Naive thymus-derived CD4-positive, alpha-beta T cell (primary cell): ENCODE data around the gene MIA2. TPM values are rescaled to one million over a fixed set of nuclear protein-coding genes. Genes with fewer than 3 reads are reported as not detected.

Experiments
- ATAC-seq: fragments of 150-1000 bp; cut with Tn5 transposase; 2 replicates; pipeline ENCODE4 v1.10.0; 2021; ENCODE audit warnings: mild to moderate bottlenecking, moderate library complexity
- CTCF ChIA-PET: fragments of 350-600 bp; sonication (Branson Sonifier 250); formaldehyde crosslinking; loops from one replicate; lab custom pipeline; 2021; ENCODE audit warnings: antibody characterized with exemption; lab: Charles Lee
- POLR2A ChIA-PET: fragments of 350-600 bp; sonication (Branson Sonifier 250); formaldehyde crosslinking; loops from one replicate; lab custom pipeline; 2021; ENCODE audit warnings: antibody characterized with exemption, inconsistent platforms; lab: Charles Lee
- DNase-seq, 9 donors: peaks; one replicate each; pipeline versions ENCODE4 v3.0.0 to v3.0.0-alpha.2; 2020 to 2022; ENCODE audit warnings: mixed read lengths in 1 of 9
- H3K27ac ChIP-seq: one replicate; pipeline ENCODE4 v1.7.0; 2013; ENCODE audit warnings: mild to moderate bottlenecking, low read depth, low read length, moderate library complexity
- H3K27me3 ChIP-seq, 2 donors: one replicate each; pipeline ENCODE4 v1.7.0; 2013; ENCODE audit warnings: low read length in 2 of 2, mild to moderate bottlenecking in 2 of 2, moderate library complexity in 2 of 2; ENCODE audit not compliant: control insufficient read depth in 2 of 2, insufficient read depth in 2 of 2
- H3K36me3 ChIP-seq, 3 experiments: 1 replicate in 2 of 3; 2 replicates in 1 of 3; pipeline ENCODE4 v1.7.0; 2013; ENCODE audit warnings: low read length in 3 of 3, mild to moderate bottlenecking in 3 of 3, moderate library complexity in 1 of 3; ENCODE audit not compliant: insufficient read depth in 3 of 3, control insufficient read depth in 2 of 3
- H3K4me1 ChIP-seq, 2 donors: one replicate each; pipeline ENCODE4 v1.7.0; 2013; ENCODE audit warnings: low read length in 2 of 2, mild to moderate bottlenecking in 2 of 2, moderate library complexity in 1 of 2; ENCODE audit not compliant: control insufficient read depth in 2 of 2, insufficient read depth in 2 of 2
- H3K4me3 ChIP-seq: 2 replicates; pipeline ENCODE4 v1.7.0; 2013; ENCODE audit warnings: mild to moderate bottlenecking, low read length
- H3K9me3 ChIP-seq, 3 experiments: 1 replicate in 2 of 3; 2 replicates in 1 of 3; pipeline ENCODE4 v1.7.0; 2013; ENCODE audit warnings: low read length in 3 of 3; ENCODE audit not compliant: control insufficient read depth in 2 of 3
- H3K27ac Mint-ChIP-seq, 9 donors: one replicate each; pipeline ENCODE4 v1.8.0; 2020 to 2022; ENCODE audit warnings: mixed read lengths in 9 of 9, mild to moderate bottlenecking in 8 of 9, moderate library complexity in 5 of 9, inconsistent platforms in 2 of 9
- H3K27me3 Mint-ChIP-seq, 5 donors: one replicate each; pipeline ENCODE4 v1.8.0; 2021 to 2022; ENCODE audit warnings: mixed read lengths in 5 of 5, mild to moderate bottlenecking in 1 of 5
- H3K36me3 Mint-ChIP-seq, 5 donors: one replicate each; pipeline ENCODE4 v1.8.0; 2020 to 2022; ENCODE audit warnings: mixed read lengths in 5 of 5, mild to moderate bottlenecking in 3 of 5, inconsistent platforms in 1 of 5
- H3K4me1 Mint-ChIP-seq, 7 donors: one replicate each; pipeline ENCODE4 v1.8.0; 2020 to 2022; ENCODE audit warnings: mixed read lengths in 7 of 7, mild to moderate bottlenecking in 3 of 7, inconsistent platforms in 1 of 7
- H3K4me3 Mint-ChIP-seq, 10 donors: one replicate each; pipeline ENCODE4 v1.8.0; 2020 to 2022; ENCODE audit warnings: mild to moderate bottlenecking in 10 of 10, mixed read lengths in 10 of 10, moderate library complexity in 6 of 10, inconsistent platforms in 2 of 10
- H3K9me3 Mint-ChIP-seq, 11 donors: one replicate each; pipeline ENCODE4 v1.8.0; 2020 to 2022; ENCODE audit warnings: mixed read lengths in 11 of 11, mild to moderate bottlenecking in 4 of 11, inconsistent platforms in 1 of 11, moderate library complexity in 1 of 11
- intact Hi-C, 2 donors: fragments of 100-400 bp; cut with micrococcal nuclease; formaldehyde crosslinking; loops; one replicate each; pipeline ENCODE4 v1.15.1; 2023
- polyA plus RNA-seq, 2 donors: library from polyadenylated mRNA; unstranded; fragments of 300-500 nt; fragmentation: Illumina TruSeq; gene quantifications; one replicate each; pipeline ENCODE4 v1.2.3, GENCODE V29; 2021
- total RNA-seq, 6 experiments: library from RNA in 5 of 6; stranded (reverse) in 5 of 6; gene quantifications; 1 replicate in 5 of 6; 2 replicates in 1 of 6; pipeline ENCODE4 v1.2.3 and lab custom pipeline; 2021 to 2026

MIA2 gene
- total and polyA plus RNA-seq, 7 experiments from 2014 or later, result 18.4 to 30.6 (median 26.1) TPM

- no peak overlapping the region for H3K4me3 ChIP-seq
- POLR2A ChIA-PET, result no interaction called here
- ATAC-seq (no peak), DNase-seq (no peak)
- Mint-ChIP-seq H3K9me3 (peaks cover 0 to 17% (median 8%) of the 10 kb centered on the region in 11 donors), H3K27me3 (no peaks in the 10 kb centered on the region), H3K27ac (peak overlapping the region in 5 of 9 donors; percentile 0 to 81 (median 25)), H3K36me3 (peaks cover 0 to 46% (median 34%) of the 10 kb centered on the region in 5 donors), H3K4me1 (peaks cover 2 to 58% (median 49%) of the 10 kb centered on the region in 7 donors), H3K4me3 (peak overlapping the region in 3 of 10 donors; percentile 3 to 16 (median 12))
- H3K27ac ChIP-seq, result no peak overlapping the region
- peaks cover 0 to 3% (median 2%) of the 10 kb centered on the region in 3 experiments for H3K36me3 ChIP-seq
- H3K9me3 ChIP-seq, result no peaks in the 10 kb centered on the region
- H3K27me3 ChIP-seq, result no peaks in the 10 kb centered on the region
- intact Hi-C loops, result loop anchor here in 1 of 2 donors (2.0 kb wide), 1 partner anchor 14 kb away; no protein-coding TSS in a partner anchor
- CTCF ChIA-PET, result no interaction called here
- H3K4me1 ChIP-seq, result no peaks in the 10 kb centered on the region
Observed at GRCh38 chr14:39406560-39406959, 172.8 kb downstream of the MIA2 start.

- H3K4me1 ChIP-seq, result no peaks in the 10 kb centered on the region
- no peaks in the 10 kb centered on the region for H3K27me3 Mint-ChIP-seq
- ATAC-seq, result no peak
- H3K36me3 Mint-ChIP-seq, result peaks cover 16 to 72% (median 59%) of the 10 kb centered on the region in 5 donors
- intact Hi-C loops, result loop anchor here in 1 of 2 donors (2.0 kb wide), 1 partner anchor 17 kb away; the partner anchor contains the start of gene FBXO33
- peaks cover 0 to 6% (median 0%) of the 10 kb centered on the region in 3 experiments for H3K36me3 ChIP-seq
- H3K27me3 ChIP-seq, result no peaks in the 10 kb centered on the region
- peaks cover 4 to 55% (median 42%) of the 10 kb centered on the region in 7 donors for H3K4me1 Mint-ChIP-seq
- peak overlapping the region in 2 of 9 donors; percentile 80 to 84 for H3K27ac Mint-ChIP-seq
- peaks cover 3 to 68% (median 28%) of the 10 kb centered on the region in 11 donors for H3K9me3 Mint-ChIP-seq
- no peak overlapping the region for H3K4me3 ChIP-seq
- H3K27ac ChIP-seq, result no peak overlapping the region
- DNase-seq, result no peak
- H3K4me3 Mint-ChIP-seq, result peak overlapping the region in 2 of 10 donors; percentile 6 to 58
- peaks cover 0 to 24% (median 11%) of the 10 kb centered on the region in 3 experiments for H3K9me3 ChIP-seq
- CTCF ChIA-PET, result interaction anchor here (0.9 kb wide), 1 partner anchor 32 kb away, joined by 3 read pairs; no protein-coding TSS in a partner anchor
- POLR2A ChIA-PET, result interaction anchor here (2.0 kb wide), 1 partner anchor 16 kb away, joined by 7 read pairs; the partner anchor contains the start of gene FBXO33
Observed at GRCh38 chr14:39416072-39416471, 182.4 kb downstream of the MIA2 start.

GRCh38 chr14:39417014-39417413, 183.3 kb downstream of the MIA2 start:
- Histone ChIP-seq H3K4me1 (peaks cover 0 to under 1% of the 10 kb centered on the region in 2 donors), H3K27ac (no peak overlapping the region), H3K27me3 (no peaks in the 10 kb centered on the region), H3K4me3 (no peak overlapping the region), H3K9me3 (peaks cover 0 to 24% (median 11%) of the 10 kb centered on the region in 3 experiments), H3K36me3 (peaks cover 0 to 6% (median 0%) of the 10 kb centered on the region in 3 experiments)
- CTCF ChIA-PET, result interaction anchor here (0.9 kb wide), 1 partner anchor 33 kb away, joined by 3 read pairs; no protein-coding TSS in a partner anchor
- peaks cover 8 to 63% (median 48%) of the 10 kb centered on the region in 7 donors for H3K4me1 Mint-ChIP-seq
- peaks cover 3 to 65% (median 25%) of the 10 kb centered on the region in 11 donors for H3K9me3 Mint-ChIP-seq
- H3K36me3 Mint-ChIP-seq, result peaks cover 16 to 77% (median 62%) of the 10 kb centered on the region in 5 donors
- ATAC-seq (no peak), DNase-seq (no peak)
- intact Hi-C loops, result loop anchor here in 1 of 2 donors (2.0 kb wide), 1 partner anchor 16 kb away; the partner anchor contains the start of gene FBXO33
- POLR2A ChIA-PET, result interaction anchor here (2.0 kb wide), 1 partner anchor 15 kb away, joined by 7 read pairs; the partner anchor contains the start of gene FBXO33
- H3K4me3 Mint-ChIP-seq, result no peak overlapping the region
- H3K27me3 Mint-ChIP-seq, result no peaks in the 10 kb centered on the region
- H3K27ac Mint-ChIP-seq, result peak overlapping the region in 2 of 9 donors; percentile 8 to 80

- H3K9me3 ChIP-seq, result peaks cover 0 to 18% (median 11%) of the 10 kb centered on the region in 3 experiments
- Mint-ChIP-seq H3K27me3 (no peaks in the 10 kb centered on the region), H3K36me3 (peaks cover 12 to 60% (median 50%) of the 10 kb centered on the region in 5 donors), H3K27ac (no peak overlapping the region), H3K9me3 (peaks cover 0 to 44% (median 16%) of the 10 kb centered on the region in 11 donors), H3K4me1 (peaks cover 21 to 69% (median 59%) of the 10 kb centered on the region in 7 donors), H3K4me3 (no peak overlapping the region)
- ATAC-seq (no peak), DNase-seq (no peak)
- H3K4me3 ChIP-seq, result no peak overlapping the region
- intact Hi-C loops, result no loop called here
- ChIA-PET POLR2A (no interaction called here), CTCF (no interaction called here)
- H3K27ac ChIP-seq, result no peak overlapping the region
- peaks cover 0 to 6% (median 0%) of the 10 kb centered on the region in 3 experiments for H3K36me3 ChIP-seq
- H3K4me1 ChIP-seq, result peaks cover 0 to 9% of the 10 kb centered on the region in 2 donors
- H3K27me3 ChIP-seq, result no peaks in the 10 kb centered on the region
Observed at GRCh38 chr14:39419272-39419671, 185.6 kb downstream of the MIA2 start.

- POLR2A ChIA-PET, result interaction anchor here (3.4 kb wide), 1 partner anchor 9 kb away, joined by 14 read pairs; the partner anchor contains the start of gene FBXO33
- CTCF ChIA-PET, result interaction anchor here (1.5 kb wide), 1 partner anchor 10 kb away, joined by 3 read pairs; the partner anchor contains the start of gene FBXO33
- Histone ChIP-seq H3K27ac (no peak overlapping the region), H3K4me1 (peaks cover 9 to 25% of the 10 kb centered on the region in 2 donors), H3K9me3 (peaks cover 0 to 1% (median under 1%) of the 10 kb centered on the region in 3 experiments), H3K4me3 (no peak overlapping the region), H3K27me3 (no peaks in the 10 kb centered on the region), H3K36me3 (no peaks in the 10 kb centered on the region)
- ATAC-seq (no peak), DNase-seq (no peak)
- Mint-ChIP-seq H3K9me3 (peaks cover 0 to 19% (median 1%) of the 10 kb centered on the region in 11 donors), H3K4me3 (peak overlapping the region in 3 of 10 donors; percentile 1 to 40 (median 35)), H3K36me3 (peaks cover under 1 to 37% (median 29%) of the 10 kb centered on the region in 5 donors), H3K27ac (peak overlapping the region in 1 of 9 donors; percentile 6), H3K4me1 (peaks cover 35 to 81% (median 68%) of the 10 kb centered on the region in 7 donors), H3K27me3 (no peaks in the 10 kb centered on the region)
- intact Hi-C loops, result no loop called here
Observed at GRCh38 chr14:39422243-39422642, 188.5 kb downstream of the MIA2 start.

GRCh38 chr14:39423793-39424192, 190.1 kb downstream of the MIA2 start:
- Histone ChIP-seq H3K9me3 (no peaks in the 10 kb centered on the region), H3K4me1 (peaks cover 15 to 33% of the 10 kb centered on the region in 2 donors), H3K4me3 (no peak overlapping the region), H3K36me3 (no peaks in the 10 kb centered on the region), H3K27me3 (no peaks in the 10 kb centered on the region), H3K27ac (no peak overlapping the region)
- H3K36me3 Mint-ChIP-seq, result peaks cover 0 to 34% (median 27%) of the 10 kb centered on the region in 5 donors
- DNase-seq (no peak), ATAC-seq (no peak)
- POLR2A ChIA-PET, result interaction anchor here (0.6 to 3.4 kb wide), 2 partner anchors 7 to 9 kb away, joined by 3 to 14 read pairs; partner anchors contain the start of gene FBXO33
- peak overlapping the region in 2 of 9 donors; percentile 2 to 26 for H3K27ac Mint-ChIP-seq
- H3K27me3 Mint-ChIP-seq, result no peaks in the 10 kb centered on the region
- CTCF ChIA-PET, result interaction anchor here (0.7 to 1.5 kb wide), 2 partner anchors 8 to 192 kb away, joined by 3 read pairs; partner anchors contain the start of gene FBXO33
- peaks cover 41 to 95% (median 82%) of the 10 kb centered on the region in 7 donors for H3K4me1 Mint-ChIP-seq
- H3K9me3 Mint-ChIP-seq, result peaks cover 0 to 14% (median 0%) of the 10 kb centered on the region in 11 donors
- intact Hi-C loops, result no loop called here
- peak overlapping the region in 5 of 10 donors; percentile 1 to 28 (median 5) for H3K4me3 Mint-ChIP-seq
